Measurements from ENCODE around the gene HECTD4. TPM values are rescaled to one million over a fixed set of nuclear protein-coding genes. Genes with fewer than 3 reads are reported as not detected.

The HECTD4 gene
- total and polyA plus RNA-seq, 2 of the 4 experiments (the other 2 are of a cell fraction): 12.9 to 13.0 TPM

DNA sequence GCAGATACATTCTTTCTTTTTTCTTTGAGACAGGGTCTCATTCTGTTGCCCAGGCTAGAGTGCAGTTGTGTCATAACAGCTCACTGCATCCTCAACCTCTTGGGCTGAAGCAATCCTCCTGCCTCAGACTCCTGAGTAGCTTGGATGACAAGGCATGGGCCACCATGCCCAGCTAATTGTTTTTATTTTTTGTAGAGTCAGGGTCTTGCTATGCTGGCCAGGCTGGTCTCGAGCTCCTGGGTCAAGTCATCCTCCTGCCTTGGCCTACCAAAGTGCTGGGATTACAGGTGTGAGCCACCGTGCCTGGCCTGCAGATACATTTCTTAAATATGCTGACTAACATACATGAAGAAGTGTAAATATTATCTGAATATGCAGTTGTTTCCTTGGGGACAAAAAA lies 115.8 kb downstream of the HECTD4 start:
- Histone ChIP-seq H4K91ac (ENCODE audit: insufficient read depth, low read depth, low read length) (no peak overlapping the region), H2AK9ac (replicated peaks; ENCODE audit: low read depth, low read length, poor library complexity) (no peak overlapping the region), H2BK120ac (ENCODE audit: low read depth, low read length) (no peak overlapping the region), H3K18ac (ENCODE audit: low read depth, low read length) (no peak overlapping the region), H2BK5ac (ENCODE audit: low read depth, low read length, poor library complexity, severe bottlenecking) (no peak overlapping the region), H3K9me1 (ENCODE audit: insufficient read depth, low read length) (no peaks in the 10 kb centered on the region), H3K4me3 (ENCODE audit: insufficient read depth, low read depth, low read length) (no peak overlapping the region), H3K56ac (ENCODE audit: extremely low read depth, insufficient read depth, low read length) (no peak overlapping the region), H3K23ac (ENCODE audit: low read depth, low read length) (no peak overlapping the region), H3K79me1 (ENCODE audit: low read depth in 1 of 2, low read length in 2 of 2) (peaks cover 0 to 2% of the 10 kb centered on the region in 2 experiments; a peak in 1 of 4 replicates), H2BK20ac (ENCODE audit: low read depth, low read length) (no peak overlapping the region), H3K36me3 (ENCODE audit: control insufficient read depth, insufficient read depth, low read length) (peaks cover 21% of the 10 kb centered on the region), H3K9me3 (ENCODE audit: control insufficient read depth, insufficient read depth, low read length) (no peaks in the 10 kb centered on the region), H3K9ac (ENCODE audit: low read depth, low read length) (no peak overlapping the region), H2AK5ac (ENCODE audit: low read depth, low read length) (no peak overlapping the region), H3K4me2 (ENCODE audit: low read depth, low read length) (no peak overlapping the region), H4K20me1 (ENCODE audit: insufficient read depth, low read length) (no peaks in the 10 kb centered on the region), H3K4me1 (ENCODE audit: control insufficient read depth, insufficient read depth, low read length) (no peaks in the 10 kb centered on the region), H3K27me3 (ENCODE audit: control insufficient read depth, insufficient read depth, low read length) (no peaks in the 10 kb centered on the region), H3K27ac (ENCODE audit: insufficient read depth, low read length) (no peak overlapping the region), H2AFZ (replicated peaks; ENCODE audit: low read length, poor library complexity) (no peak overlapping the region), H2BK15ac (ENCODE audit: low read depth, low read length) (no peak overlapping the region), H3K4ac (ENCODE audit: low read depth, low read length) (no peak overlapping the region), H3K14ac (replicated peaks; ENCODE audit: low read depth, low read length) (no peak overlapping the region), H4K8ac (ENCODE audit: low read depth in 2 of 2, low read length in 2 of 2) (no peak overlapping the region), H4K5ac (ENCODE audit: low read depth, low read length) (no peak overlapping the region)
- ChIA-PET CTCF (interaction anchor here (0.5 to 0.7 kb wide), 2 partner anchors 16 to 99 kb away, joined by 4 to 5 read pairs; no protein-coding TSS in a partner anchor), POLR2A (ENCODE audit: unreplicated experiment) (no interaction called here)
- dilution Hi-C loops (cut with HindIII; ENCODE audit: low sequenced_read_pairs, unreplicated experiment) (no loop called here), intact Hi-C loops (cut with micrococcal nuclease) (no loop called here), in situ Hi-C loops (cut with MboI; ENCODE audit: low sequenced_read_pairs) (loop anchor here (10.0 kb wide), 1 partner anchor 118 kb away; the partner anchor contains the start of gene HECTD4)
- no TSS peak for BruUV-seq (replicated peaks)
- no peak for DNase-seq
- no CpG with 5 or more reads among the region's 2 CpGs for WGBS, 2 experiments (ENCODE audit: extremely low coverage in 2 of 2, insufficient read length in 1 of 2)
- TF ChIP-seq, protein P1, sequence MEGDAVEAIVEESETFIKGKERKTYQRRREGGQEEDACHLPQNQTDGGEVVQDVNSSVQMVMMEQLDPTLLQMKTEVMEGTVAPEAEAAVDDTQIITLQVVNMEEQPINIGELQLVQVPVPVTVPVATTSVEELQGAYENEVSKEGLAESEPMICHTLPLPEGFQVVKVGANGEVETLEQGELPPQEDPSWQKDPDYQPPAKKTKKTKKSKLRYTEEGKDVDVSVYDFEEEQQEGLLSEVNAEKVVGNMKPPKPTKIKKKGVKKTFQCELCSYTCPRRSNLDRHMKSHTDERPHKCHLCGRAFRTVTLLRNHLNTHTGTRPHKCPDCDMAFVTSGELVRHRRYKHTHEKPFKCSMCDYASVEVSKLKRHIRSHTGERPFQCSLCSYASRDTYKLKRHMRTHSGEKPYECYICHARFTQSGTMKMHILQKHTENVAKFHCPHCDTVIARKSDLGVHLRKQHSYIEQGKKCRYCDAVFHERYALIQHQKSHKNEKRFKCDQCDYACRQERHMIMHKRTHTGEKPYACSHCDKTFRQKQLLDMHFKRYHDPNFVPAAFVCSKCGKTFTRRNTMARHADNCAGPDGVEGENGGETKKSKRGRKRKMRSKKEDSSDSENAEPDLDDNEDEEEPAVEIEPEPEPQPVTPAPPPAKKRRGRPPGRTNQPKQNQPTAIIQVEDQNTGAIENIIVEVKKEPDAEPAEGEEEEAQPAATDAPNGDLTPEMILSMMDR (conservative IDR thresholded peaks at IDR 0.05; ENCODE audit: low read depth, low read length): no peak
- no peak for TF ChIP-seq BHLHE40 (IDR thresholded peaks at IDR 0.05; ENCODE audit: low read depth, low read length)
- TF ChIP-seq, protein P2, sequence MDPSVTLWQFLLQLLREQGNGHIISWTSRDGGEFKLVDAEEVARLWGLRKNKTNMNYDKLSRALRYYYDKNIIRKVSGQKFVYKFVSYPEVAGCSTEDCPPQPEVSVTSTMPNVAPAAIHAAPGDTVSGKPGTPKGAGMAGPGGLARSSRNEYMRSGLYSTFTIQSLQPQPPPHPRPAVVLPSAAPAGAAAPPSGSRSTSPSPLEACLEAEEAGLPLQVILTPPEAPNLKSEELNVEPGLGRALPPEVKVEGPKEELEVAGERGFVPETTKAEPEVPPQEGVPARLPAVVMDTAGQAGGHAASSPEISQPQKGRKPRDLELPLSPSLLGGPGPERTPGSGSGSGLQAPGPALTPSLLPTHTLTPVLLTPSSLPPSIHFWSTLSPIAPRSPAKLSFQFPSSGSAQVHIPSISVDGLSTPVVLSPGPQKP (IDR thresholded peaks at IDR 0.05; ENCODE audit: borderline replicate concordance, low read depth, low read length): no peak
- TF ChIP-seq POLR2A (IDR thresholded peaks at IDR 0.05; ENCODE audit: low read depth, low read length): no peak
- TF ChIP-seq RAD21 (IDR thresholded peaks at IDR 0.05; ENCODE audit: low read length): no peak
- TF ChIP-seq CEBPB (IDR thresholded peaks at IDR 0.05; ENCODE audit: low read depth, low read length): no peak
- TF ChIP-seq NFE2L2 (IDR thresholded peaks at IDR 0.05; ENCODE audit: low read depth, low read length): no peak
- no peak for TF ChIP-seq FOS (IDR thresholded peaks at IDR 0.05; ENCODE audit: low read depth, low read length)
- TF ChIP-seq MAZ (IDR thresholded peaks at IDR 0.05; ENCODE audit: borderline replicate concordance, low read depth, low read length): no peak
- TF ChIP-seq SMC3 (IDR thresholded peaks at IDR 0.05; ENCODE audit: low read depth, low read length): no peak
- TF ChIP-seq RFX5 (IDR thresholded peaks at IDR 0.05; ENCODE audit: low read depth, low read length): no peak
- TF ChIP-seq, protein P3, sequence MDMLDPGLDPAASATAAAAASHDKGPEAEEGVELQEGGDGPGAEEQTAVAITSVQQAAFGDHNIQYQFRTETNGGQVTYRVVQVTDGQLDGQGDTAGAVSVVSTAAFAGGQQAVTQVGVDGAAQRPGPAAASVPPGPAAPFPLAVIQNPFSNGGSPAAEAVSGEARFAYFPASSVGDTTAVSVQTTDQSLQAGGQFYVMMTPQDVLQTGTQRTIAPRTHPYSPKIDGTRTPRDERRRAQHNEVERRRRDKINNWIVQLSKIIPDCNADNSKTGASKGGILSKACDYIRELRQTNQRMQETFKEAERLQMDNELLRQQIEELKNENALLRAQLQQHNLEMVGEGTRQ (IDR thresholded peaks at IDR 0.05; ENCODE audit: low read depth, low read length): no peak
- no peak for TF ChIP-seq MAFK (IDR thresholded peaks at IDR 0.05; ENCODE audit: low read depth, low read length)
- TF ChIP-seq MXI1 (IDR thresholded peaks at IDR 0.05; ENCODE audit: borderline replicate concordance, low read depth, low read length): no peak
- no peak for TF ChIP-seq CHD1 (IDR thresholded peaks at IDR 0.05; ENCODE audit: low read depth, low read length)
- TF ChIP-seq RCOR1 (IDR thresholded peaks at IDR 0.05; ENCODE audit: insufficient replicate concordance, low read length): no peak
- ATAC-seq (ENCODE audit: low read depth): no peak

Data from IMR-90 (cell line).